Nephron progenitor cell (in vitro differentiated cells): Measurements from ENCODE around the gene EEF1A2.

Experiments
- DNase-seq: peaks from one replicate; pipeline ENCODE4 v3.0.0; 2021
- H3K27ac Mint-ChIP-seq: 2 replicates; pipeline ENCODE4 v1.8.0; 2021; ENCODE audit warnings: mild to moderate bottlenecking, moderate library complexity, mixed read lengths
- H3K27me3 Mint-ChIP-seq: 2 replicates; pipeline ENCODE4 v1.8.0; 2021; ENCODE audit warnings: mild to moderate bottlenecking, low read depth, mixed read lengths; ENCODE audit not compliant: poor library complexity
- H3K36me3 Mint-ChIP-seq: 2 replicates; pipeline ENCODE4 v1.8.0; 2021; ENCODE audit warnings: low read depth, mixed read lengths
- H3K4me1 Mint-ChIP-seq: 2 replicates; pipeline ENCODE4 v1.8.0; 2021; ENCODE audit warnings: mixed read lengths
- H3K4me3 Mint-ChIP-seq: 2 replicates; pipeline ENCODE4 v1.8.0; 2021; ENCODE audit warnings: mild to moderate bottlenecking, moderate library complexity, mixed read lengths
- H3K9me3 Mint-ChIP-seq: 2 replicates; pipeline ENCODE4 v1.8.0; 2021; ENCODE audit warnings: mild to moderate bottlenecking, moderate library complexity, mixed read lengths
- TF ChIP-seq, protein P1 (sequence below): fragments of 200-600 bp; sonication (generic); IDR thresholded peaks from 2 replicates; pipeline ENCODE4 v1.5.0; 2021; ENCODE audit warnings: antibody characterized with exemption

The EEF1A2 gene

DNA sequence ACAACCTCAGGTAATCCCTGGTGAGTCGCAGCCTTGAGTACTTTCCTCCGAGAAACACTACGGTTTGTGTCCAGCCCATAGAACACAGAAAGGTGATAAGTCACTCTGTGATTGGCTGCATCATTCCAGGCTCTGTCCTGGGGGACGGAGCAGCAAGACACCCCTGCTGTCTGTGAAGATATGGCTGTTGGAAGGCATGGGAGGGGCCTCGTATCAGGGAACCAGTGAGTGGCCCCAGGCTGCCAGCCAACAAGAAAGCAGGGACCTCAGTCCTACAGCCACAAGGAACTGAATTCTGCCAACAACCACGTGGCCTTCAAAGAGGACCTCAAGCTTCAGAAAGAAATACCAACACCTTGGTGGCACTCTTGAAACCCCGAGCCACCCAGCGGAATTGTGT is 6.4 kb upstream of the EEF1A2 start:
- TF ChIP-seq, protein P1, sequence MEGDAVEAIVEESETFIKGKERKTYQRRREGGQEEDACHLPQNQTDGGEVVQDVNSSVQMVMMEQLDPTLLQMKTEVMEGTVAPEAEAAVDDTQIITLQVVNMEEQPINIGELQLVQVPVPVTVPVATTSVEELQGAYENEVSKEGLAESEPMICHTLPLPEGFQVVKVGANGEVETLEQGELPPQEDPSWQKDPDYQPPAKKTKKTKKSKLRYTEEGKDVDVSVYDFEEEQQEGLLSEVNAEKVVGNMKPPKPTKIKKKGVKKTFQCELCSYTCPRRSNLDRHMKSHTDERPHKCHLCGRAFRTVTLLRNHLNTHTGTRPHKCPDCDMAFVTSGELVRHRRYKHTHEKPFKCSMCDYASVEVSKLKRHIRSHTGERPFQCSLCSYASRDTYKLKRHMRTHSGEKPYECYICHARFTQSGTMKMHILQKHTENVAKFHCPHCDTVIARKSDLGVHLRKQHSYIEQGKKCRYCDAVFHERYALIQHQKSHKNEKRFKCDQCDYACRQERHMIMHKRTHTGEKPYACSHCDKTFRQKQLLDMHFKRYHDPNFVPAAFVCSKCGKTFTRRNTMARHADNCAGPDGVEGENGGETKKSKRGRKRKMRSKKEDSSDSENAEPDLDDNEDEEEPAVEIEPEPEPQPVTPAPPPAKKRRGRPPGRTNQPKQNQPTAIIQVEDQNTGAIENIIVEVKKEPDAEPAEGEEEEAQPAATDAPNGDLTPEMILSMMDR, result no peak
- Mint-ChIP-seq H3K9me3 (peaks cover 57% of the 10 kb centered on the region), H3K4me1 (peaks cover 6% of the 10 kb centered on the region), H3K36me3 (peaks cover 5% of the 10 kb centered on the region), H3K27me3 (peaks cover 66% of the 10 kb centered on the region), H3K27ac (no peak overlapping the region), H3K4me3 (no peak overlapping the region)
- no peak for DNase-seq

DNA sequence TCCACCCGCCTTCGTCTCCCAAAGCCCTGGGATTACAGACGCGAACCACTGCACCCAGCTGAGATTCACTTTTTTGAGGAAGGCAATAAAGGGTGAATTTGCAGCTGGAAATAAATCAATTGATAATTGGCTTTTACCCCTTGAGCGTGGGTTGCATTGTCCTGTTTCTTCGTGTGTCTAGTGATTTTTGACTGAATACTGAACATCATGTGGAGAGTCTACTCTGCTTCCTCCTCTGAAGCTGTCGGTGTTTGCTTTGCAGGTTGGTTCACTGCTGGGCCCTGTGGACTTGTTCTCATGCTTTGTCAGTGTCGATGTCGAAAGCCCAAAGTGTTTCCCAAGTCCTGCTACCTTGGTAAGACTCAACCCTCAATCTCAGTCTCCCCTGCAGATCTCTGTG is 5.8 kb upstream of the EEF1A2 start:
- H3K4me3 Mint-ChIP-seq, result no peak overlapping the region
- H3K4me1 Mint-ChIP-seq, result peaks cover 6% of the 10 kb centered on the region
- DNase-seq, result no peak
- peaks cover 5% of the 10 kb centered on the region for H3K36me3 Mint-ChIP-seq
- peaks cover 51% of the 10 kb centered on the region for H3K9me3 Mint-ChIP-seq
- TF ChIP-seq, protein P1, result no peak
- no peak overlapping the region for H3K27ac Mint-ChIP-seq
- peaks cover 68% of the 10 kb centered on the region for H3K27me3 Mint-ChIP-seq

DNA sequence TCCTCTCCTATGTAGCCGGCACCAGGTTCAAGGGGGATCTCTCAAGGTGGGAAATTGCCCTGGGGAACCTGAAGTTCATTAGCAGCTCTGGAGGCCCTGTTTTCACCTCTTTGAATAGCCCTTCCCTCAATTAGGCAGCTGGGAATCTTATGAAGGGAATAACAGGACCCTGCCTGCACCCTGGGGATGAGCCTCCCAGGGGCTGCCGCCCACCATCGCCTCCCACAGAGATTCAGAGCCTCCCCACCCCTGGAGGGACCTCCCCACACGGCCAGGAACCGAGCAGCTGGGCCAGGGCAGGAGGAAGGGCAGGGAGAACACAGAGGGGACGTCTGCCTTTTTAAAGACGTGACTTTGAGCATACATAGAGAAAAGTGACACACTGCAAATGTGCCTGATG is 4.6 kb upstream of the EEF1A2 start:
- H3K4me3 Mint-ChIP-seq, result no peak overlapping the region
- no peak overlapping the region for H3K27ac Mint-ChIP-seq
- H3K36me3 Mint-ChIP-seq, result peaks cover 5% of the 10 kb centered on the region
- TF ChIP-seq, protein P1, result no peak
- peaks cover 6% of the 10 kb centered on the region for H3K4me1 Mint-ChIP-seq
- H3K9me3 Mint-ChIP-seq, result peaks cover 43% of the 10 kb centered on the region
- peaks cover 73% of the 10 kb centered on the region for H3K27me3 Mint-ChIP-seq
- no peak for DNase-seq

DNA sequence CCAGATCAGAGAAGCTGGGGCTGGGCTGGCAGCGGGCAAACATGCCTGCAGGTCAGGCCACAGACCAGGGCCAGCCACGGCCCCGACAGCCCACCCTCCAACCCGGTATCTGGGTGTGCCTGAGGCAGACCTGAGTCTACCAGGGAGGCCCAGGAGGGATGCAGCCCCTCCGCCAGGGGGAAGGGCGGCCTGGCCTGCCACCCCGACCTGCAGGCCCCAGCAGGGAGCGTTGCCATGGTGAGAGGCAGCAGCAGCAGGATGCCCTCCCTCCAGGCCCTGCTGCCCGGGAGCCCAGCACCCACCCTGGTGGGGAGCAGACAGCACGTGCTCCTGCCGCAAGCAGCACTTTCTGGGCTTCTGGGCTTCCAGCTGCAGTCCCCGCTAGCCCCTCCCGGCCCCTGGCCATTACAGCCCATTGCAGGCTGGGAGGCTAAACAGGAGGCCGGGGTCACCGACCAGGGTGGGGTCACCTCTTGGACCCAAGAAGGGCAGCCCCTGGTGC is 3.8 kb upstream of the EEF1A2 start:
- Mint-ChIP-seq H3K27ac (no peak overlapping the region), H3K9me3 (peaks cover 35% of the 10 kb centered on the region)
- DNase-seq, result no peak

DNA sequence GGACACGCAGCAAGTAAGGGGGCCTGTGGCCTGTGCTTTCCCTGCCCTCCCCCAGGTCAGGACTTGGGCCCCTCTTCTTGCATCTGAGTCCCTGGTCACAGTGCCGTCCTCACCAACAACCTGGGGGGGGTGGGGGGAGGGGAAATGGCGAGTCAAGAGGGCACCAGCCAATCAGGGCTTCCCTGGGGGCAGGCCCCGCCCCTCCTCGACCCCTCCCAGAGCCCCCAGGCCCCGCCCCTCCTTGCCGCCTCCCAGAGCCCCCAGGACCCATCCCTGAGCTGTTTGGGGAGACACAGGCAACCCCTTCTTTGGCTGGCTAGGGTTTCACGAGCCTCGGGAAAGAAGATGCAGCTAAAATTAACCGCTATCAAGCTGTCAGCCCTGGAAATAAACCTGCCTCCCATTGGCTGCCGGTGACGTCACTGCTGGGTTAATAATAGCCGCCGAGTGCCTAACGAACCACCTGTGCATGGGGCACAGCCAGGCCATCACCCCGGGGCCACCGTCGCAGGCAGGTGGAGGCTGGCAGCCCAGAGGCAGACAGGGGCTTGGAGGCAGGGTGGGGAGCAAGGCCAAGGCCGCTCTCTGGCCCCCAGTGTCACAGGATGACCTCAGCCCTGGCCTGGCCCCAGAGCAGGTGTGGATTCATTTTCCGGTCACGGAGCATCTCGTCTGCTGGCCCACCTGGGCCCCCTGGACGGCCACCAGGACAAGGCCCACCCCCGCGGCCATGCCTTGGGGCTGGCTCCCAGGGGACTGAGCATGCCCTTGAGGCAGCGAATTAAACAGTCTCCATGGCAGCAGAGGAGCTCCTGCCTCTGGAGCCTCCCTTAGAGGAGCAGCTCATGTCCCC is 3.2 kb upstream of the EEF1A2 start:
- no peak overlapping the region for H3K27ac Mint-ChIP-seq
- no peak overlapping the region for H3K4me3 Mint-ChIP-seq
- H3K9me3 Mint-ChIP-seq, result peaks cover 32% of the 10 kb centered on the region
- TF ChIP-seq, protein P1, result no peak
- peaks cover 6% of the 10 kb centered on the region for H3K4me1 Mint-ChIP-seq
- H3K36me3 Mint-ChIP-seq, result peaks cover 5% of the 10 kb centered on the region
- peaks cover 75% of the 10 kb centered on the region for H3K27me3 Mint-ChIP-seq
- no peak for DNase-seq

More for the DNA sequence above, 3.8 kb upstream of the EEF1A2 start:
- peaks cover 5% of the 10 kb centered on the region for H3K36me3 Mint-ChIP-seq
- no peak overlapping the region for H3K4me3 Mint-ChIP-seq
- peaks cover 72% of the 10 kb centered on the region for H3K27me3 Mint-ChIP-seq
- H3K4me1 Mint-ChIP-seq, result peaks cover 6% of the 10 kb centered on the region
- TF ChIP-seq, protein P1, result no peak
